ENCODE measurements around the gene ASS1.

The ASS1 gene

GRCh38 chr9:130437011-130437789, 7.6 kb upstream of the ASS1 start:
- no peak for DNase-seq

GRCh38 chr9:130438382-130438981, 6.3 kb upstream of the ASS1 start:
- no peak for DNase-seq

- no peak for DNase-seq
Measured at GRCh38 chr9:130441031-130441430, 3.7 kb upstream of the ASS1 start.

GRCh38 chr9:130442746-130443455, 1.9 kb upstream of the ASS1 start:
- DNase-seq: no peak

GRCh38 chr9:130443456-130443801, 1.3 kb upstream of the ASS1 start:
- DNase-seq: no peak

GRCh38 chr9:130443840-130444492, 795 bp upstream of the ASS1 start:
- DNase-seq: no peak

- DNase-seq: no peak
Measured at GRCh38 chr9:130445268-130445983, 665 bp downstream of the ASS1 start.

- no peak for DNase-seq
Measured at GRCh38 chr9:130446101-130446861, 1.5 kb downstream of the ASS1 start.

GRCh38 chr9:130447193-130447816, 2.5 kb downstream of the ASS1 start:
- DNase-seq: no peak

GRCh38 chr9:130448035-130448624, 3.4 kb downstream of the ASS1 start:
- no peak for DNase-seq

GRCh38 chr9:130448771-130449603, 4.2 kb downstream of the ASS1 start:
- DNase-seq: no peak

- DNase-seq: no peak
Measured at GRCh38 chr9:130450344-130451003, 5.7 kb downstream of the ASS1 start.

- DNase-seq: no peak
Measured at GRCh38 chr9:130451004-130451390, 6.2 kb downstream of the ASS1 start.

GRCh38 chr9:130451509-130452388, 7.0 kb downstream of the ASS1 start:
- no peak for DNase-seq

- DNase-seq: no peak
Measured at GRCh38 chr9:130452835-130453234, 8.1 kb downstream of the ASS1 start.

GRCh38 chr9:130453487-130453886, 8.7 kb downstream of the ASS1 start:
- DNase-seq: no peak

- DNase-seq: no peak
Measured at GRCh38 chr9:130454096-130454811, 9.5 kb downstream of the ASS1 start.

GRCh38 chr9:130454812-130455325, 10.1 kb downstream of the ASS1 start:
- DNase-seq: no peak
